CD4-positive, alpha-beta T cell treated with Interleukin-15 for 1 hour (primary cell): ENCODE measurements around the gene GLRA2.

Source experiments
- DNase-seq: peaks from one replicate; pipeline ENCODE4 v3.0.0-alpha.2; 2020

Gene GLRA2

GRCh38 chrX:14712096-14712495 lies 182.8 kb downstream of the GLRA2 start:
- no peak for DNase-seq

- DNase-seq = no peak
These were observed 188.6 kb downstream of the GLRA2 start for GRCh38 chrX:14717949-14718348.

GRCh38 chrX:14718403-14718802 lies 189.1 kb downstream of the GLRA2 start:
- no peak for DNase-seq

GRCh38 chrX:14729058-14729457 lies 199.7 kb downstream of the GLRA2 start:
- DNase-seq = no peak

GRCh38 chrX:14738643-14739042 lies 209.3 kb downstream of the GLRA2 start:
- no peak for DNase-seq

- DNase-seq = no peak
These were observed 224.1 kb downstream of the GLRA2 start for GRCh38 chrX:14753441-14753840.

- no peak for DNase-seq
These were observed 228.7 kb downstream of the GLRA2 start for GRCh38 chrX:14758029-14758491.

- DNase-seq = no peak
These were observed 246.1 kb downstream of the GLRA2 start for GRCh38 chrX:14775416-14775815.

GRCh38 chrX:14776901-14777300 lies 247.6 kb downstream of the GLRA2 start:
- DNase-seq = no peak

- DNase-seq = no peak
These were observed 248.2 kb downstream of the GLRA2 start for GRCh38 chrX:14777525-14777924.

- no peak for DNase-seq
These were observed 250.2 kb downstream of the GLRA2 start for GRCh38 chrX:14779580-14779979.
